Measurements from ENCODE around the gene ZKSCAN2.

The ZKSCAN2 gene

DNA sequence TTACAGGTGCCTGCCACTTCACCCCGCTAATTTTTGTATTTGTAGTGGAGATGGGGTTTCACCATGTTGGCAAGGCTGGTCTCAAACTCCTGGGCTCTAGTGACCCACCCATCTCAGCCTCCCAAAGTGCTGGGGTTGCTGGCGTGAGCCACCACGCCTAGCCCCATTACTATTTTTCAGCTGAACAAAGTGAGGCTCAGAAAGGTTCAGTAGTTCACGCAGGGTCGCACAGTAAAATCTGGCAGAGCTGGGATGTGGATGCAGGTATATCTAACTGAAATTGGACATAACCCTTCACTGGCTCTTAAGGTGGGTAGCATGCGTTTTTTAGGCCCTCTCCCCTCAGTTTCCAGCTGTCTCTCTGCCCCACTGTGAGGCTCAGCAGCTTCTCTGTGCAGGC is 33.7 kb downstream of the ZKSCAN2 start:
- DNase-seq (ENCODE audit: low read depth in 2 of 2) = no peak

- DNase-seq (ENCODE audit: low read depth in 2 of 2) = no peak
Observed at GRCh38 chr16:25222959-25223358, 34.7 kb downstream of the ZKSCAN2 start.

DNA sequence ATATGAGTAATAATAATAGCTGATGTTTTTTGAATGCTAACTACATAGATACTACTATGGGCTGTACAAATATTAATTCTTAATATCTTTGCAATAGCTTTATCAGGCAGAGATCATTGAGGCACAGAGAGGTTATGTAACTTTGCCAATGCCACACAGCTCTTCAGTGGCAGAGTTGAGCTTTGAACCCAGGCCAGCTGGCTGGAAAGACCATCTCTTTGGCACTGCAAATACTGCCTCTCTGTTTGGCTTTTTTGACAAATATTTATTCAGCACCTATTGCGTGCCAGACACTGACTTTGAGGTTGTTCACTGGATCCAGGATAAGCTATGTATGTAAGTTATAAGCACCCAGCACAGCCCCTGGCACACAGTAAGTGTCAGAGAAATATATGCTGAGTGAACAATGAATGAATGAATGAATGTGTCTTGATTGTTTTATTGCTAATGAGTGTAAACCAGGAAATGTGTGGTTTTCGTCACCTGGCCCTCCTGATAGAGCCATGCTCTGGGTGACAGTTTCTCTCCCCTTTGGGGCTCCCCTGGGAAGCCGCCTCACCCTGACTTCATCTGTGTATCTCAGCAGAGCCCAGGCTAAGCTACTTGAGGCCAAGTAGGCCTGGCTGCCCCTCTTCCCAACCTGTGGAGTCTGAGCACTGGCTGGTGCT is 38.4 kb downstream of the ZKSCAN2 start:
- DNase-seq (ENCODE audit: low read depth in 2 of 2) = no peak

DNA sequence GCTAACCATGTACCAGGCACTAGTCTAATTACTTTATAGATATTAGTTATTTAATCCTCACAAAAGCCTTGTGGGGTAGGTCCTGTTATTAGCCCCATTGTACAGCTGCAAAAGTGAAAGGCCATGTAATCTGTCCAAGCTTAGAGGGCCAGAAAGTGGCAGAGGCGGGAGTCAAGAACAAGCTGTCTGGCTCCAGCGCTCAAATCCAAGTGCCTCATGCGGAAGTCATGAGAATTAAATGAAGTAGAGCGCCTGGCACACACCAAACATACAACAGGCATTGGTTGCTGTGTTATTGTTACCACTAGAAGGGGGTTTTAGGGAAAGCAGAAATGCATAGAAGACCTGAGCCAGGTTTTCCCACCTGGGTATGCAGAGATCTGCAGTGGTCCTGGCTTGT is 39.7 kb downstream of the ZKSCAN2 start:
- no peak for DNase-seq (ENCODE audit: low read depth in 2 of 2)

- DNase-seq (ENCODE audit: low read depth in 2 of 2) = no peak
Observed at GRCh38 chr16:25217112-25217511, 40.5 kb downstream of the ZKSCAN2 start.

GRCh38 chr16:25213709-25214397 is 43.8 kb downstream of the ZKSCAN2 start:
- DNase-seq (ENCODE audit: low read depth in 2 of 2) = no peak

GRCh38 chr16:25212636-25213035 is 45.0 kb downstream of the ZKSCAN2 start:
- no peak for DNase-seq (ENCODE audit: low read depth in 2 of 2)

GRCh38 chr16:25210758-25211157 is 46.9 kb downstream of the ZKSCAN2 start:
- DNase-seq (ENCODE audit: low read depth in 2 of 2) = no peak

DNA sequence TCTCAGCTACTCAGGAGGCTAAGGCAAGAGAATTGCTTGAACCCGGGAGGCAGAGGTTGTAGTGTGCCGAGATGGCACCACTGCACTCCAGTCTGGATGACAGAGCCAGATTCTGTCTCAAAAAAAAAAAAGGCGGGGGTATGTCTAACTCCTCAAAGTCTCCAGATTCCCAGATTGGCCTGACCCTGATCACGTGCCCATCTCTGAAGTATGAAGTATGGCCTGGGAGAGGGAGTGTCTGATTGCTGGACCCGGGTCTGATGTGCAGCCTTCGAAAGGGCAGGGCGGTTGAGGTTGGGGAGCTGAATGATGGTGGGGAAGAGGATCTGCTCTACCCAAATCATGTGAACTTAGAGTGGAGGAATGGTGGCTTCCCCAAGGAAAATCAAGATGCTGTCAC is 58.2 kb downstream of the ZKSCAN2 start:
- no peak for DNase-seq (ENCODE audit: low read depth in 2 of 2)

DNA sequence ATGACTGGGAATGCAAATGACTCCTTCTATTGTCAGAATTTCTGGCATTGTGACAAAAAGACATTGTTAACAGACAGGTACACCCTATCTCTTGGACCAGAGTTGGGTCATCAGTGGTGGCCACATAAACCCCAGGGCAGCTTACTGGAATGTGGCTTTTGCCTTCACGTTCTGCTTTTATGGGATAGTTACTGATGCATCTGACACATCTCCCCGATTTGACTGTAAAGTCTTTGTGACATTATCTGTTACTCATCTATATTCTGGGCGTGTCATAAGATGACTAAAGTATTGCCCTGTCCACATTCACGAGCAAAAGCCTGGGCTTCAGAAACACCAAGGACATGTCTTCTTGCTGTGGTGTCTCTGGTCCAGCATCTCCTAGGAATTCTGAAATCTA is 59.6 kb downstream of the ZKSCAN2 start:
- no peak for DNase-seq (ENCODE audit: low read depth in 2 of 2)

- no peak for DNase-seq (ENCODE audit: low read depth in 2 of 2)
Observed at GRCh38 chr16:25194273-25194878, 63.3 kb downstream of the ZKSCAN2 start.

DNA sequence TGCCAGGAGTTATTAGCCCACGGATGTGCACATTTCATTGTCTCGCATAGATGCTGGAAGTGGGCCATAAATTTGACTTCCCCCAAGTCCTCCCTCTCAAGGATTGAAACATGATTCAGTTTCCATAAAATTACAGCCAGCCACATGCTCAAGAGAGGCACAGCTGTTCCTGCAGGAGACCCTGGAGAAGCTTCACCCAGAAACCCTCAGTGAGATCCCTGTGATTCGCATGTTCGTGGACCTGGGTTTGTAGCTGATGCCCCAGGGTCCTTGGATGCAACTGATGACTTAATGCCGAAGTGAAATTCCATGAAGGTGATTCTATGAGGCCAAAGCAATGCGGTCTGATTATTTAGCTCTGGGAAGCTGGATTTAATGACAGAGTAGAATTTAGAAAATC is 65.5 kb downstream of the ZKSCAN2 start:
- no peak for DNase-seq (ENCODE audit: low read depth in 2 of 2)

GRCh38 chr16:25189305-25189704 is 68.3 kb downstream of the ZKSCAN2 start:
- DNase-seq (ENCODE audit: low read depth in 2 of 2) = no peak

DNA sequence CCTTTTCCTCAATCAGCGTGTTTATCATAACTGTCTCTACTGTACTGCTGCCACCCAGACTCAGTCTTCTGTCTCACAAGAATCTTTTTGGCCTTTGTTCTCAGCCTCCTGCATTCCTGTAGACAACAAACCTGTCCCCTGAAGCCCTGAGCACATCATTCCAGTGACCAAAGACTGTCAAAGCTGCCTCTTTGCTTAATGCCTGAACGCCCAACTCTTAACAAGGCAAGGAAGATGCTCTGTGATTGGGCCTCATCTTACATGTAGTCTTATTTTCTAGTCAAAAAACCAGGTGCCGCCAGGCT is 70.2 kb downstream of the ZKSCAN2 start:
- DNase-seq (ENCODE audit: low read depth in 2 of 2) = no peak
